Heart left ventricle (tissue), 16 donors: ENCODE measurements around the gene ATP6V0A4. TPM values are rescaled to one million over a fixed set of nuclear protein-coding genes. Genes with fewer than 3 reads are reported as not detected.

Experiments used
- ATAC-seq, 4 donors: fragments of 200-7000 bp; cut with Tn5 transposase; one replicate each; pipeline ENCODE4 v1.9.1; 2020 to 2022; ENCODE audit warnings: moderate library complexity in 4 of 4, mild to moderate bottlenecking in 3 of 4, moderate number of reproducible peaks in 1 of 4
- DNase-seq, 5 donors: peaks; one replicate each; pipeline ENCODE4 v3.0.0-alpha.2; 2020
- H3K27ac ChIP-seq, 12 donors: fragments of 200-600 bp; sonication (generic) in 4 of 12; one replicate each; pipeline versions ENCODE4 v1.5.0 to v1.8.0; 2016 to 2022; ENCODE audit warnings: mild to moderate bottlenecking in 2 of 12
- H3K27me3 ChIP-seq, 9 donors: fragments of 200-600 bp; sonication (generic) in 2 of 9; one replicate each; pipeline versions ENCODE4 v1.5.1 to v1.8.0; 2016 to 2022; ENCODE audit warnings: mild to moderate bottlenecking in 3 of 9
- H3K36me3 ChIP-seq, 9 donors: fragments of 200-600 bp; sonication (generic) in 2 of 9; one replicate each; pipeline versions ENCODE4 v1.5.0 to v1.8.0; 2018 to 2022; ENCODE audit warnings: mild to moderate bottlenecking in 2 of 9
- H3K4me1 ChIP-seq, 12 donors: fragments of 200-600 bp; sonication (generic) in 4 of 12; one replicate each; pipeline versions ENCODE4 v1.5.0 to v1.8.0; 2016 to 2022; ENCODE audit warnings: mild to moderate bottlenecking in 3 of 12
- H3K4me3 ChIP-seq, 12 donors: fragments of 200-600 bp; sonication (generic) in 4 of 12; one replicate each; pipeline versions ENCODE4 v1.5.0 to v1.8.0; 2017 to 2022; ENCODE audit warnings: mild to moderate bottlenecking in 9 of 12, moderate library complexity in 4 of 12
- H3K9me3 ChIP-seq, 12 donors: fragments of 200-600 bp; sonication (generic) in 4 of 12; one replicate each; pipeline versions ENCODE4 v1.5.0 to v1.8.0; 2016 to 2022; ENCODE audit warnings: mild to moderate bottlenecking in 1 of 12
- CTCF ChIP-seq, 12 donors: fragments of 200-600 bp; sonication (generic) in 4 of 12; IDR thresholded peaks; one replicate each; pipeline versions ENCODE4 v1.5.0 to v1.8.0; 2018 to 2022; ENCODE audit warnings: antibody characterized with exemption in 12 of 12, mild to moderate bottlenecking in 5 of 12
- POLR2A ChIP-seq, 2 donors: fragments of 450-650 bp; IDR thresholded peaks; one replicate each; pipeline ENCODE4 v1.6.1; 2017; ENCODE audit warnings: antibody characterized with exemption in 2 of 2, mild to moderate bottlenecking in 2 of 2, moderate library complexity in 2 of 2
- WGBS, 4 donors: extraction: QIAGEN DNeasy Blood & Tissue Kit in 2 of 4; methylation state at CpG; one replicate each; pipeline versions ENCODE4 v1.1.5 to v1.1.7; 2013 to 2018; 5-methylcytosine and 5-hydroxymethylcytosine counted together
- intact Hi-C, 10 donors: fragments of 100-400 bp; cut with DNase I; formaldehyde crosslinking; loops; one replicate each; pipeline versions ENCODE4 v1.11.1 to v1.14.2; 2022
- polyA plus RNA-seq, 2 donors: library from polyadenylated mRNA; stranded (reverse); fragments of 200-250 nt; gene quantifications; one replicate each; pipeline ENCODE4 v1.2.3, GENCODE V29; 2013
- total RNA-seq, 9 donors: library from RNA; depleted of rRNA in 2 of 9; stranded (reverse); fragments of >200 nt in 2 of 9; fragmentation: NEBNext Ultra II Directional in 3 of 9; extraction: Animal tissue kit (Norgen Biotek cat#: 25700) in 3 of 9; gene quantifications; one replicate each; pipeline versions ENCODE4 v1.1.0 to v1.2.4, GENCODE V29; 2016 to 2023
- donor health status: ischemic (EF 13 %, LVEDD 7.1; RV severe dilation, severe dysfunction).
- donor health status: healthy with polysubstance abuse.
- donor health status: DM: no; HTN: yes; CAD: no.
- donor health status: DM: no; HTN: no; CAD: no.
- donor health status: ischemic (EF 25% LVEDD 6.9; RV normal size, moderate dysfunction).
- donor health status: ischemic (EF 25% LVEDD 5.7; RV mildly dilated, moderate dysfunction).
- donor health status: healthy.
- donor health status: DM: yes; HTN: yes; CAD: no.
- donor health status: ischemic (EF 35%, LVEDD 5.7; RV mildly dilated, moderate dysfunction).
- donor health status: nonischemic (EF 11% LVEDD 7.7; RV severe dilation, severe dysfunction).
- donor health status: DM: yes; HTN: yes; CAD: no.
- donor health status: PGD.
- donor health status: ischemic (EF 29% LVEDD 5.4; RV normal size, mild dysfunction).
- donor health status: nonischemic (EF 23%, LVEDD 6.1; RV moderate dilation, normal function).

ATP6V0A4 gene
- total and polyA plus RNA-seq, 11 donors = not detected

- intact Hi-C loops = no loop called here
- no peak overlapping the region for H3K27ac ChIP-seq
- H3K4me3 ChIP-seq = no peak overlapping the region
- ATAC-seq = no peak
- H3K9me3 ChIP-seq = no peaks in the 10 kb centered on the region
- DNase-seq = no peak
- no peaks in the 10 kb centered on the region for H3K4me1 ChIP-seq
- no peaks in the 10 kb centered on the region for H3K36me3 ChIP-seq
- peaks cover 0 to 7% (median 0%) of the 10 kb centered on the region in 9 donors for H3K27me3 ChIP-seq
- 71 to 82% (median 79%) methylated on average over 9 of the region's 9 CpGs for WGBS, 4 donors
- TF ChIP-seq POLR2A (IDR thresholded peaks at IDR 0.05) (no peak), CTCF (IDR thresholded peaks at IDR 0.05) (no peak)
Observed at GRCh38 chr7:138773176-138773575, 24.8 kb downstream of the ATP6V0A4 start.

- H3K4me3 ChIP-seq = no peak overlapping the region
- 87 to 91% (median 89%) methylated on average over 8 of the region's 8 CpGs for WGBS, 4 donors
- H3K36me3 ChIP-seq = no peaks in the 10 kb centered on the region
- intact Hi-C loops = no loop called here
- DNase-seq = no peak
- H3K27ac ChIP-seq = no peak overlapping the region
- no peaks in the 10 kb centered on the region for H3K9me3 ChIP-seq
- H3K27me3 ChIP-seq = peaks cover 0 to 7% (median 0%) of the 10 kb centered on the region in 9 donors
- TF ChIP-seq POLR2A (IDR thresholded peaks at IDR 0.05) (no peak), CTCF (IDR thresholded peaks at IDR 0.05) (no peak)
- H3K4me1 ChIP-seq = no peaks in the 10 kb centered on the region
- no peak for ATAC-seq
Observed at GRCh38 chr7:138770904-138771303, 27.1 kb downstream of the ATP6V0A4 start.

- WGBS, 4 donors = 47 to 75% (median 69%) methylated on average over 1 to 2 of the region's 2 CpGs
- TF ChIP-seq POLR2A (IDR thresholded peaks at IDR 0.05) = no peak
- TF ChIP-seq CTCF (IDR thresholded peaks at IDR 0.05) = no peak
- Histone ChIP-seq H3K27ac (no peak overlapping the region), H3K4me3 (no peak overlapping the region), H3K9me3 (no peaks in the 10 kb centered on the region), H3K4me1 (no peaks in the 10 kb centered on the region), H3K36me3 (no peaks in the 10 kb centered on the region), H3K27me3 (no peaks in the 10 kb centered on the region)
- intact Hi-C loops = no loop called here
- ATAC-seq (no peak), DNase-seq (no peak)
Observed at GRCh38 chr7:138768241-138768640, 29.8 kb downstream of the ATP6V0A4 start.

GRCh38 chr7:138756591-138757242 lies 41.3 kb downstream of the ATP6V0A4 start:
- no peaks in the 10 kb centered on the region for H3K36me3 ChIP-seq
- TF ChIP-seq POLR2A (IDR thresholded peaks at IDR 0.05) (no peak), CTCF (IDR thresholded peaks at IDR 0.05) (no peak)
- H3K27me3 ChIP-seq = peaks cover 0 to 3% (median 0%) of the 10 kb centered on the region in 9 donors
- H3K4me3 ChIP-seq = no peak overlapping the region
- no peak overlapping the region for H3K27ac ChIP-seq
- ATAC-seq (no peak), DNase-seq (no peak)
- no peaks in the 10 kb centered on the region for H3K9me3 ChIP-seq
- 55 to 63% (median 60%) methylated on average over 4 of the region's 4 CpGs for WGBS, 4 donors
- peaks cover 0 to 3% (median 0%) of the 10 kb centered on the region in 12 donors for H3K4me1 ChIP-seq
- intact Hi-C loops = no loop called here
